ENCODE measurements around the gene ISM2.

DNA sequence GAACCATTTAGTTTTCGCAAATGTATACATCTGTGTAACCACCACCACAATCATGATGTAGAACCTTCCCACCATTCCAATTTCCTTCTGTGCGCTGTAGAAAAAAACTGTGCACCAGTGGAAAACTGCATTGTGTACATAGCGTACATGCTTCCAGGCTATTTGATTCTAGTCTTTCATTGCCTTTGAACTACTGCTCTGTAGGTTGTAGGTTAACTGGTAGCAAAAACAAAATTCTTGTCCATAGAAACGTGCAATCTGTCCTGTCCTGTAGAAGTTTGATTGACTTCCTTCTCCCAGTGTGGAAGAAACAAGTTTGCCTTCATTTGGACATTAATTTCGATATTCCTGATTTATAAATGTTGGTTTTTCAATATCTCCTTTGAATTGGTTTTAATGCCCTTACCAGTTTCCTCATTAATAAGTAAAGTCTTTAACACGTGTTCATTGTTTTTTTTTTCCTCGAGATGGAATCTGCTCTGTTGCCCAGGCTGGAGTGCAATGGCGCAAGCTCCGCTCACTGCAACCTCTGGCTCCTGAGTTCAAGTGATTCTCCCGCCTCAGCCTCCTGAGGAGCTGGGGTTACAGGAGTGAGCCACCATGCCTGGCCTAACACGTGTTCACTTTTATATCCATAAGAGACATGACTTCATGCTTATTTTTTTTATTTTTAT is 3.6 kb upstream of the ISM2 start:
- TF ChIP-seq POLR2A (IDR thresholded peaks at IDR 0.05; ENCODE audit: low read depth, low read length) (no peak), POU2F2 (IDR thresholded peaks at IDR 0.05; ENCODE audit: low read depth, low read length) (no peak)
